Cardiac muscle cell (in vitro differentiated cells and primary cell): Measurements from ENCODE around the gene MIA. TPM values are rescaled to one million over a fixed set of nuclear protein-coding genes. Genes with fewer than 3 reads are reported as not detected.

Experiments used
- DNase-seq, 2 donors: peaks; one replicate each; pipeline versions ENCODE4 v3.0.0 to v3.0.0-alpha.2; 2010 to 2017; ENCODE audit warnings: low read depth in 1 of 2, low spot score in 1 of 2
- H3K27ac ChIP-seq: fragments of 200-600 bp; sonication (generic); 2 replicates; pipeline ENCODE4 v1.5.1; 2016
- H3K27me3 ChIP-seq: fragments of 200-600 bp; sonication (generic); 2 replicates; pipeline ENCODE4 v1.6.0; 2016; ENCODE audit warnings: control low read depth
- H3K36me3 ChIP-seq: fragments of 200-600 bp; sonication (generic); 2 replicates; pipeline ENCODE4 v1.5.1; 2016; ENCODE audit warnings: control low read depth
- H3K4me1 ChIP-seq: fragments of 200-600 bp; sonication (generic); 2 replicates; pipeline ENCODE4 v1.8.1; 2017; ENCODE audit warnings: low read depth, mild to moderate bottlenecking, mixed run types
- H3K4me3 ChIP-seq: fragments of 200-600 bp; sonication (generic); 2 replicates; pipeline ENCODE4 v1.5.1; 2016; ENCODE audit warnings: mild to moderate bottlenecking
- H3K9me3 ChIP-seq: fragments of 200-600 bp; sonication (generic); 2 replicates; pipeline ENCODE4 v1.5.1; 2017; ENCODE audit warnings: low read depth, mild to moderate bottlenecking, control low read depth
- CTCF ChIP-seq: IDR thresholded peaks from 2 replicates; pipeline ENCODE4 v1.5.1; 2012; ENCODE audit warnings: low read depth, mild to moderate bottlenecking, low read length
- polyA plus RNA-seq: library from polyadenylated mRNA; unstranded; fragments of >200 nt; fragmentation: Nextera tagmentation; extraction: Ambion mirVana; gene quantifications from 2 replicates; pipeline ENCODE4 v1.2.1, GENCODE V29; 2016
- total RNA-seq: library from RNA; depleted of rRNA; stranded (reverse); fragments of >200 nt; gene quantifications from 2 replicates; pipeline ENCODE4 v1.2.3, GENCODE V29; 2016

MIA gene
- total and polyA plus RNA-seq, 2 experiments from 2014 or later = not detected

GRCh38 chr19:40741527-40742390 is 33.6 kb upstream of the MIA start:
- Histone ChIP-seq H3K27me3 (no peaks in the 10 kb centered on the region), H3K36me3 (peaks cover 10% of the 10 kb centered on the region), H3K27ac (no peak overlapping the region), H3K4me3 (no peak overlapping the region), H3K9me3 (no peaks in the 10 kb centered on the region), H3K4me1 (no peaks in the 10 kb centered on the region)
- TF ChIP-seq CTCF = no peak
- no peak for DNase-seq

- H3K27ac ChIP-seq = no peak overlapping the region
These were observed 32.8 kb upstream of the MIA start for GRCh38 chr19:40742477-40742876.

GRCh38 chr19:40742886-40743285 is 32.4 kb upstream of the MIA start:
- no peaks in the 10 kb centered on the region for H3K9me3 ChIP-seq
- no peak for TF ChIP-seq CTCF
- no peaks in the 10 kb centered on the region for H3K27me3 ChIP-seq
- no peak overlapping the region for H3K4me3 ChIP-seq
- peaks cover 3% of the 10 kb centered on the region for H3K36me3 ChIP-seq
- H3K27ac ChIP-seq = no peak overlapping the region
- H3K4me1 ChIP-seq = no peaks in the 10 kb centered on the region
- DNase-seq = no peak

More at GRCh38 chr19:40742477-40742876, 32.8 kb upstream of the MIA start:
- Histone ChIP-seq H3K27me3 (no peaks in the 10 kb centered on the region), H3K9me3 (no peaks in the 10 kb centered on the region), H3K4me3 (no peak overlapping the region), H3K36me3 (peaks cover 5% of the 10 kb centered on the region), H3K4me1 (no peaks in the 10 kb centered on the region)
- TF ChIP-seq CTCF = no peak
- DNase-seq = no peak

GRCh38 chr19:40743926-40744325 is 31.4 kb upstream of the MIA start:
- no peak overlapping the region for H3K4me3 ChIP-seq
- no peak for TF ChIP-seq CTCF
- peaks cover 3% of the 10 kb centered on the region for H3K36me3 ChIP-seq
- peaks cover 6% of the 10 kb centered on the region for H3K4me1 ChIP-seq
- no peak overlapping the region for H3K27ac ChIP-seq
- DNase-seq = no peak
- H3K9me3 ChIP-seq = no peaks in the 10 kb centered on the region
- H3K27me3 ChIP-seq = no peaks in the 10 kb centered on the region

- Histone ChIP-seq H3K27me3 (no peaks in the 10 kb centered on the region), H3K4me1 (peaks cover 14% of the 10 kb centered on the region), H3K36me3 (no peaks in the 10 kb centered on the region), H3K27ac (peak overlapping the region; percentile 79), H3K4me3 (no peak overlapping the region), H3K9me3 (no peaks in the 10 kb centered on the region)
- no peak for TF ChIP-seq CTCF
- peak in 1 of 2 donors; percentile 14 for DNase-seq
These were observed 30.5 kb upstream of the MIA start for GRCh38 chr19:40744554-40745401.
